Stimulated activated CD4-positive, alpha-beta T cell treated with anti-CD3 and anti-CD28 coated beads, TNF-alpha, amount 100 ng/mL, for 48 hours (primary cell): ENCODE measurements around the gene HMGN5.

ENCODE experiments used
- DNase-seq, 3 donors: peaks; one replicate each; pipeline ENCODE4 v3.0.0-alpha.2; 2020; ENCODE audit warnings: low read depth in 3 of 3

The HMGN5 gene, protein sequence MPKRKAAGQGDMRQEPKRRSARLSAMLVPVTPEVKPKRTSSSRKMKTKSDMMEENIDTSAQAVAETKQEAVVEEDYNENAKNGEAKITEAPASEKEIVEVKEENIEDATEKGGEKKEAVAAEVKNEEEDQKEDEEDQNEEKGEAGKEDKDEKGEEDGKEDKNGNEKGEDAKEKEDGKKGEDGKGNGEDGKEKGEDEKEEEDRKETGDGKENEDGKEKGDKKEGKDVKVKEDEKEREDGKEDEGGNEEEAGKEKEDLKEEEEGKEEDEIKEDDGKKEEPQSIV

DNA sequence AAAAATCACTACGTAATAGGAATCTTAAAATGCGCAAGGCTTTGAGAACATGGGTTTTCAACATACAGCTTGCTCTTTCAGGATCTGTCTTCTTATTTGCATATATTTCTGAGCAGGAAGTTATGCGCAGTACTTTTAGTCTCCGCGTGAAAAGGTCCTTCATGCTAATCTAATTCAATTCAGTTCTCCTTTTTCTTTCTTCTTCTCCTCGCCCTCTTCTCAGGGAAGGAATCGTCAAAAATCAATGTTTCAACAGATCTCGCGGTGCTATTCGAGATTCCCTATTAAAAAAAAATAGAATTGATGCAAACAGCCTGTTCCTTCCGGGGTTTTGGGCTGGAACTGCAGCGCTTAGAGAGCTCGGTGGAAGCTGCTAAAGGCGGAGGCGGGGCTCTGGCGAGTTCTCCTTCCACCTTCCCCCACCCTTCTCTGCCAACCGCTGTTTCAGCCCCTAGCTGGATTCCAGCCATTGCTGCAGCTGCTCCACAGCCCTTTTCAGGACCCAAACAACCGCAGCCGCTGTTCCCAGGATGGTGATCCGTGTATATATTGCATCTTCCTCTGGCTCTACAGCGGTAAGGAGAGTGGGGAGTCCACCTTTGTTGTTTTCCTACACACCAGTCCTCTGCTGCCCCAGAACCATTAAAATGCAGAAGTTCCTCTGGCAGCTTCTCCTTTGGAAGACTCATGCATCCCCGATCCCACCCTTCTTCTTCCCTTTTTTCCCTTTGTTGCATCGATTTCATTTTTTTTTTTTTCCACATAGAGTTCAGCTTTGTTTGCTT, at the start of gene HMGN5, which contains the start of gene SH3BGRL:
TSS of gene HMGN5 (minus strand) at position 243 of the 785 bp plus-strand sequence. CDS start 80,364 bp downstream, outside the sequence.
TSS of gene SH3BGRL (plus strand) at position 432 of the 785 bp plus-strand sequence. CDS start at position 531, 99 bp downstream.
- DNase-seq = peak; percentile 37 to 62 (median 43)

DNA sequence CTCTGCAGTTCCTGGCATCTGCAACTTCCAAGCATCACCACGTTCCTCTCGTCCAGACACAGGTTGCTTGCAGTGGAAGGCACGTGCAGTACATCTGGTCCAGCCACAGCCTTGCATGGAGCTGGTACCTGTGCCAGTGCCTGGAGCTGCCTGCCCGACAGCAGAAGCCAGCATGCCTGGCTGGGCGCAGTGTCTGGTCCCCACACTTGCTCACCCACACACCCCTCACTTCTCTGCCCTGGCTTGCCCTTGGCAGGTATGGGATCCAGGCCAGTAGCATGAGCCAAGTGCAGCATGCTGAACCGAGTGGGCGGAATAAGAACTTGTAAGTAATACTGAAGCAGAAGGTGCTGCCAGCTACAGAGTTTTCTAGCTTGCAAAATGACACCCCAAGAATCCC, 40.0 kb upstream of the HMGN5 start:
- DNase-seq = no peak

DNA sequence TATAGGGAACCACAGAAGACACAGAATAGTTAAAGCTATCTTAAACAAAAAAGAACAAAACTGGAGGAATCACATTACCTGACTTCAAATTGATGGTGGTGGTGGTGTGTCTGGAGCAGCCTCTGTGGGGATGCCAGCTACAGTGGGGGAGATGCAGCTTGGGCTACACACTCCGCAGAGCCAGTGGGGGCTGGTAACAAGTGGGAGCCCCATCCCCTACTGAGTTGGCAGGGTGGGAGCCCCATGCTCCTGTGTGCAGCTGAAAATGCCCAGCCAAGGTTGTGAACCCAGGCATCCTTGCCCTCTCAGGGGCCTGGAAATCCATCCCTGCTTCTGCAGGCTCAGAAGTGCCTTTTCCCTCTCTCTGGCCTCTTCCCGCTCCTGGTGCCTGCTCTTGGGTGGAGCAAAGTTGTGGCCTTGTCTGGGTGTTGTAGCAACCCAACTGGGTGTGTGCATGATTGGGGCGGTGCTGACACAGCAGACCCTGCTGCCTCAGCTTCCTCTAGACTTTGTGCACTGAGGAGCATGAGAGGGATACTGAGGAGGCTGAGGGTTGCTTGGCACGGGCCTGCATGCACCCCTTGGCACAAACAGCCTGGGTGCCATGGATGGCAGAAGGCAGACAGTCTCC, 39.1 kb upstream of the HMGN5 start:
- no peak for DNase-seq

DNA sequence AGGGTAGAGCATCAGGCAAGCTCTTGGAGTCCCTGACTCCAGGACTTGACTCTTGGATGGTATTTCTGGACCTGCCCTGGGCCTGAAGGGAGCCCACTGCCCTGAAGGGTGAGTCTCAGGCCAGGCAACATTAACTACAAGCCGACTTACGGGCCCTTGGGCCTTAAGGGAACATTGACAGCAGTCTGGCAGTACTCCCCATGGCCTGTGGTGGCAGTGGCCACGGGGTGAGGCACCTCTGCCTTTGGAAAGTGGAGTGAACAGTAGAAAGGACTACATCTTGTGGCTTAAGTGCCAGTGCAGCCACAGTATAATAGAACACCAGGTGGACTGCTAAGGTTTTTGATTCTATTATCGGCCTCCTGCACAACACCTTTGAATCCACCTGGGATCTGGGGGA, 36.5 kb upstream of the HMGN5 start:
- no peak for DNase-seq

DNA sequence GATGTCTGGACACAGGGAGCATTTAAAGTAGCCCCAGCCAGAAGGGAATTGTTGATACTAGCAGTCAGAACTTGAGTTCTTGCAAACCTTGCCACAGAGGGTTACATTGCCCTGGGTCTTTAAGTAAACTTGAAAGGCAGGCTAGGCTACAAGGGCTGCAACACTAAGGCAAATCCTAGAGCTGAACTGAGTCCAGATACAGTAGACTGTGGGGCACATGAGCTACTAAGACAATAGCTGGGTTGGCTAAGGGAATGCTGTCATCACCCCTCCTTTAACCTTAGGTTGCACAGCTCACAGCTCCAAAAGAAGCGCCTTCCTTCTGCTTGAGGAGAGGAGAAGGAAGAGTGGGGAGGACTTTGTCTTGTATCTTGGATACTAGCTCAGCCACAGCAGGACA, 35.8 kb upstream of the HMGN5 start:
- DNase-seq = no peak

DNA sequence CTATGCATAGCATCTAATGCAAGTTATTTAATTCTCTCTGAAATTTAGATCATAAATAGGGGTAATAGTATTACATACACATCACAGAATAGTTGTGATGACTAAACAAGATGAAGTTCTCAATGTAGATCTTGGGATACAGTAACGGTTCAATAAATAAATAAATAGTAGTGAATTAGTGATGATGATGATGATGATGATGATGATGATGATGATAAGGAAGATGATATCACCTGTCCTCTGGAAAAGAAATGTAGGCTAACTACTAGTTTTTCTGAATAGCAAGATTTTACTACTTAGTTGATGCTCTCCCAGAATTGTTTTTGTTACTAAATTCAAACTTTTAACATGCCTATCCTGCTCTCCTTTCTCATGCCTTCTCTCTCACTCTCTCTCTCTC, 30.5 kb upstream of the HMGN5 start:
- DNase-seq = no peak

DNA sequence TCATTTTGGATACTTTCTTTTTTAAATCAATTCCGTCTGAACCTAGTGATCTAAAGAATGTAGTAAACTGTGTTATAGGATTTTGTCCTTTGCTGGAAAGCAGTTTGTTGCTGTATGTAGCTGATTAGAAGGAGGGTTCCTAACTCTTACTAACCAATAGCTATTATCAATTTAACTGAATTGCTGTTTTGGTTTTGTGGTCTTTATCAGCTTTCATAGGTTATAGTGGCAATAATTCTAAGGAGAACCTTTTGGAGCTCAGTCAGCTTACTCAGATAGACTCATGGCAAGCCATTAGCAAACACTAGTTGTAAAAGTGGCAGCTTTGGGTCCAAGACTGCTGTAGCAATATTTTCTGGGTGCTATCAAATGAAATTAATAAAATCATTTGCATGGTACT, 29.8 kb upstream of the HMGN5 start:
- DNase-seq = no peak

DNA sequence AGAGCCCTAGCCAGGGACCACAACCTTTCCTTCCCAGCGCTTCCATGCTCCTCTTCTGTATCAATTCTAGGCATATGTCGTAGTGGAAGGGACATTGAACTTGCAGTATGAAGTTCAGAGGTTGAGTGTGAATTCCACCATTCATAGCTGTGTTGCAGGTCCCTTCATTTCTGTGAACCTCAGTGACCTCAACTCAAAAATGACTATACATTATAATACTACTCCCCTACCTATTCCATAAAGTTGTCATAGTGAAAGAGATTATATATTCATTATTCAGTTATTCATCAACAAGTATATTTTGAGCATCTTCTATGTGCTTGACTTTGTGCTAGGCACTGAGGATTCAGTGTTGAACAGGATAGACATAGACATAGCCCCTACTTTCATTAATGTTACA, 28.2 kb upstream of the HMGN5 start:
- DNase-seq = no peak

DNA sequence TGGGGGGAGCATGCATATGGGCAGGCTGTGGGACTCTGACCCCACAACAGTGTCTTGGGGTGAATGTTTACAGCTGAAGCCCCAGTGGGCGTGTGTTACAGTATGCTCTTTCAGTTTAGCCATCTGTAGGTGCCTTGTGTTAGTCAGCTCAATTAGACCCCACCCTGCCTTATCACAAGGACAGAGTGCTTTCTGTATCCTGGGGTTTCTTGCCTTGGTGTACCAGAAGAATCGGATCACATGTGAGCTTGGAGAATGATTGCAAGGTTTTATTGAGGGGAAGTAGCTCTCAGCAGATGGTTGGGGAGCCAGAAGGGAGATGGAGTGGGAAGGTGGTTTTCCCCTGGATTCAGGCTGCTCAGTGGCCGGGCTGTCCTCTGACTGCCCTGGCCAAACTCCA, 27.5 kb upstream of the HMGN5 start:
- DNase-seq = no peak

DNA sequence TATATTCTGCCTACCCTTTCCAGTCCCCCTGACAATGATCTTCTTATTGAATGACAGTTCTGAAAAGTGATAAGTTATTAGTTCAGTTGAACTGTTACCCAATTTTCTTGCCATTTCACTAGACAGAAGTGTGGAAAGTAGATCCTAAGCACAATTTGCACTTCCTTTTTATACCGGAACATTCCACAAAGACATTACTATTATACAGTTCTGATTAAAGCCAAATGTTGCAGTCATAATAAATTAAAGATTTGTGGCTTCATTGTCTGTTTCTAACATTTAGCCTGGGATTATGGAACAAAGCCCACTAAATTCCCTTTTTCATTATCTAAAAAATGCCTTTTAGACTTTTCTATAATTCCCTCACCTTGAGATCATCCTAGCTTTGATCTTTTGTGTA, 14.0 kb upstream of the HMGN5 start:
- DNase-seq = no peak

DNA sequence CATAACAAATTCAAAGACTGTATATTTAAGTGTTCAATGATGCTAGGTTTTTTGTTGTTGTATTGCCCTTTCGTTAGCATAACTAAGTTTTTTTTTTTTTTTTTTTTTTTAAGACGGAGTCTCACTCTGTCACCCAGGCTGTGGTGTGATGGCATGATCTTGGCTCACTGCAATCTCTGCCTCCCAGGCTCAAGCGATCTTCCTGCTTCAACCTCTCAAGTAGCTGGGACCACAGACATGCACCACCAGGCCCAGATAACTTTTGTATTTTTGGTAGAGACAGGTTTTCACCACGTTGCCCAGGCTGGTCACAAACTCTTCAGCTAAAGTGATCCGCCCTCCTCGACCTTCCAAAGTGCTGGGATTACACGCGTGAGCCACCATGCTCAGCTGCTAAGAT, 7.2 kb upstream of the HMGN5 start:
- no peak for DNase-seq

DNA sequence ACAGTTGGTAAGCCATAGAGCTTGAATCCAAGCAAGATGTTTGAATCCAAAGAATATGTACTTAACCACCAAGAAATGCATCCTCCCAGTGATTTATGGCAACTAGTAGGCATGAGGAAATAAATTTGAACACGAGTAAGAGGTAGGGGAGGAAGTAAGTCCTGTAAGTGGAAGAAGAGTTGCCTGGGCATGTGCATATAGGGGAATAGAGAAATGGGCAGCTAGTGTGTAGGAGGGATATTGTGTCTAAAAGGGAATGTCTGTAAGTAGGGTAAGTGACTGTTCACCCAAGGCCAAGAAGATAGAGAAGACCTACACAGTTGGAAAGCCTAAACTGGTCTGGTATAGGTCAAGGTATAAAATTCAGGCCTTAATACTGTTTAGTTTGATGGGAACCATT, 4.8 kb upstream of the HMGN5 start:
- DNase-seq = no peak

DNA sequence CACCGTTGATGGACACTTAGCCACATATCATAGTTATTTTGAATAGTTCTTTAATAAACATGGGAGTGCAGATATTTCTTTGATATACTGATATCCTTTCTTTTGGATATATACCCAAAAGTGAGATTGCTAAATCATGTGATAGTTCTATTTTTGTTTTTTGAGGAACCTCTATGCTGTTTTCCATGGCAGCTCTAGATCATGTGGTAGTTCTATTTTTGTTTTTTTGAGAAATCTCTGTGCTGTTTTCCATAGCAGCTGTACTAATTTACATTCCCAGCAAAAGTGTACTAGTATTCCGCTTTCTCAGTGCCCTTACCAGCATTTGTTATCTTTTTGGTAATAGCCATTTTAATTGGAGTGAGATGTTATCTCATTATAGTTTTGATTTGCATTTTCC, 3.8 kb upstream of the HMGN5 start:
- DNase-seq = no peak

DNA sequence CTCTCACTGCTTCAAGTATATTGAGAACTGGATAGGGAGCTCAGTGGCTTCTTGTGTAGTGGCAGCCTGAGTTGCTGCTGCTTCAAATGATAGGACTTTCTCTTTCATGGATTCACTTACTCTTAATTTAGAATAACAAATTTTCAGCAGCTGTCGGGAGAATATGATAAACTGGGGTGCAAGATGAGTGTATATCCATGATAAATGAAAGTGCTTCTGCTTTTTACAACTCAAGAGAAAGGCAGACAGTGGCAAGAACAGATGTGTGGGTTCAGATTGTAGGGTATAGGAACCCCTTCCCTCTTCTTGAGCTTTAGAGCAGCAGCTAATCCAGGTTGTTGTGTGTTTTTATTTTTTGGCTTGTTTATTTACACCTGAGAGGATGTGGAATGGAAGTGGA, 1.2 kb upstream of the HMGN5 start:
- DNase-seq = no peak

DNA sequence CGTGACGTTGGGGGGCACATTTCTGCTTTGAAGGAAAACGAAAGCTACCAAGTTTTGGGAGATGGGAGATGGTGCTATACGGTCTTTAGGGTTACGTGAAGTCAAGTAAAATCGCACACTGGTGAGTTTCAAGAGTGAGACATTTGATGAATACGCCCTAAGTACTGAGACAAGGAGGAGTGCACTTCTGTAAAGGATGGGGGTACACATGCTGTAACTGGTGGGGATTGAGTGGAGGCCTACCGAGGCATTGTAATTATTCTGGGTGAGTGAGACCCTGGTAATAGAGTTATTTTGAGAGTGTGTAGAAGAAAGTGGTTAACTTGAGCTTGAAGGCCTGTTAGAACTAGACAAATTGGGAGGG, 725 bp upstream of the HMGN5 start:
- no peak for DNase-seq

DNA sequence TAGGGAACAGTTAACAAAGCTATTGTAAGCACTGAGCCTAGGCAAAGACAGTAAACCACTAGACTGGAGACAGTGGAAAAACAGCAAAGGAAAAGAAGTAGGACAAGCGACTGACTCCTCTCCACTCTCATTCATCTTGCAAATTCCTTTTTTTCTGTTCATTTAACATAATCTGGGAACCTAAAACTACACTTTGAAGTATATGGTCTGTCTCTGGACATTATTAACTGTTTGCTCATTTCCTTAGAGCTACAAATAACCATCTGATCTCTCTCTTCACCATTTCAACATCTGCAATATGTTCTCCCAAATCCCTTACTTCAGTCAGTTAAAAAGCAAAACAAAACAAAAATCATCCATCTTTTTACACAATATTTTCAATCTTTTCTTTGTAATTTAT, 642 bp downstream of the HMGN5 start:
- no peak for DNase-seq

DNA sequence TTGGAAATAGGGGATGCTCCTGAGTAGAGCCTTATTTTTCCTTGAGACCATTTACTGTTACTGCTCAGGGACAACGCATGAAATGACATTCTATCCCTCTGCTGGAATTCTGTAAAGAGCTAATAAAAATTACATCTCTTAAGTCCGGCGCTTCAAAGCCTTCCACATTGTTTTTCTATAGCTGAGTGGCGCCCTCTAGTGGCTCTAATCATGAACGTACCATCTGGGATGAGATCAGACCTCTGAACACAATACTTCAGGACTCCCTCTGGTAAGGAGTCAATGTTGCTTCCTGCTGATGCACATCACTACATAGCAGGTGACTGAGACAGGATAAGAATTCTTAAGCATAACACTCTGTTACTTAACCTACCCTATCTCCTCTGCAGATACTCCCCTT, 6.0 kb downstream of the HMGN5 start:
- DNase-seq = peak; percentile 5 to 44 (median 17)

DNA sequence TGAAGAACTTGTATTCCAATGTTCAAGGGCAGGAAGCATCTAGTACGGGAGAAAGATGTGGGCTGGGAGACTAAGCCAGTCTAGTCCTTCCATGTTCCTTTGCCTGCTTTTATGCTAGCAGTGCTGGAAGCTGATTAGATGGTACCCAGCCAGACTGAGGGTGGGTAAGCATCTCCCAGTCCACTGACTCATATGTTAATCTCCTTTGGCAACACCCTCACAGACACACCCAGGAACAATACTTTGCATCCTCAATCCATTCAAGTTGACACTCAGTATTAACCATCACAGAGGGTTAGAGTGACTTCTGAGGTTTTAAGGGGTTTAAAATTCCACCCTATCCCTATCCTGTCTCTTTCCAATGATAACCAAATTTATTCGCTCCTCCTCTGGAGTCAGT, 6.5 kb downstream of the HMGN5 start:
- DNase-seq = no peak

DNA sequence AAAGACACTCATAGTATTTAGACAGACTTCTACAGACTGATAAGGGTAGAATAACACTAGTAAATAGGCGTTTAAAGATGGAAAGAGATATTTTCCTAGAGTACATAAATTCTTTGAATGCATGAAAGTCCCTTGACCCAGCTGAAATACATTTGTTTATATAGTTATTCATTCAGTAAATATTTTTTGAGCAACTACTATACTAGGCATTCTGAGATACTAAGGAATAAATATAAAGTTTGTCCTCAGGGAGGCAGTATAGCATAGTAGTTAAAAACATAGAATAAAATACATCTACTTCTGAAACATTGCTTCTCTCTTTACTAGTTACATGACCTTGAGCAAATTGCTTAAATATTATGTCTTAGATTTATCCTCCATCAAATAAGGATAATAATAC, 27.4 kb downstream of the HMGN5 start:
- DNase-seq = no peak

DNA sequence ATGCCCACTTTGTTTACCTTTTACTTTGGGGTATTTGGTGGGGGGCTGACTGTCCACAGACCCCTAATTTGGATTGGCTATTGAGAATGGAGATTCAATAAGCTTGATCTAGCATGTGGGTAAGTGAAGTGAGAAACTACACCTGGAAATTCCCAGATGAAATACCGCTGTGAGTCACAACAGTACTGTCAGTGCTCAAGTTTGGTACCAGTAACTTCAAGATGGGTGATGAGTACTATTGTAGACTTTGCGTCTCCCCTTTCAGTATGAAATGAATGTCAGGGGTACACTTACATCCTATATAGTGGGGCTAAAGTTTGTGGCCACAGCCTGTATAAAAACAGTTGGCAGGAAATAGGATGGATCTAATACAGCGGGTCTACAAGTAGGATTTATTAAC, 33.3 kb downstream of the HMGN5 start:
- no peak for DNase-seq

DNA sequence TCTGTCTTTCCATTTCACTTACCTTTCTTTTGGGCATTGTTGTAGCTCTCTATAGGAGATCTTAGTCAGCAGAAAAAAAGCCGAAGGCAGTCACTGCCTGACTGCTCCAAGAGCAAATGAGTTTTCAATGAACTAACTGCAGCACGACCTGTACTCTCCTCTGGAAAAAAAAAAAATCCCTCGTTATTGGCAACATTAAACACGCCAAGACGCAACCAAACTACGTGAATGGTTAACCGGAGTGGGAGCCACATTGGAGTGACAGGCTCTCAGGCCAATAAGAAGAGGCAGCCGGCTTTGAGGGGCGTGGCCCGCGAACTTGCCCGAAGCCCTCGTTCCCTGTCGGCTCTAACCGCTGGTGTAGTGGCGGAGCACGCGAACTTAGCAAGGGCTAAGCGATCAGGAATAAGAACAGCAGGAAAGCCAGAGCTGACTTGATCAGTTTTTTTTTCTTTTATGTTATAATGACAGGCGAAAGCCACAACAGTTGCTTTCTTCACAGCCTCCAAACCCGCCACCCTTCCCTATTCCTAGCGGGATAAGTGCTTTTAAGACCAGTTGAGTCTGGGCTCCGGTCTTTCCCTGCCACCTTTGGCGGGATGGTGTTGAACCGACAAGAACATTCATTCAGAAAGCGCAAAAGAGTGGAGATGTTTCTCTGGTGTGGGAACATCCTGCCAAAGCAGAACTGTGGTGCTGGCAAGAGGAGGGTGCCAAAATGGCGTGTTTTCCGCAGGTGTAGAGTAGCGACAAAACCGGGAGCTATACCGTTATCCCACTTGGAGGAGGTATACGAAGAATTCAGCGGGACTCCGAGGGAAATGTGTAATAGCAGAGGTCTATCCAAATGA, 80.0 kb downstream of the HMGN5 start:
- peak; percentile 62 to 78 (median 76) for DNase-seq

DNA sequence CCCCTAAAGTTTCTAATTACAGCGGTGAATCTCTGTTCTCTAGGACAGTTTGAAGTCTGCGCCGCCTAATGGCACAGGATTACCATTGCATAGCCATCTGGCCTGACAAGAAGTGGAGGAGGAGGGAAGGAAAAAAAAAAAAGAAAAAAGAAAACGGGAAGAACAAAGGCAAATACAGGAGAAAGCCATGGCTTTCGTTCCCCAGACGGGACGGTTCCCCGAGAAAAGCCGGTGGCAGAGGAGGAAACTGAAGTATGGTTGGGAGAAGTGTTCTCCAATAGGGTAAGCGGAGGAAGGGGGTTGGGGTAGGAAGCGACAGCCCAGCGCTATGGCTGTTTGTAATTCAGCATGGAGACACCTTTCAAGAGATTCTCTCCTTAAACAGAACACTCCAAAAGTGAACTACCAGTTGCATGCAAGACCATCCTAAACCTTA, 80.8 kb downstream of the HMGN5 start:
- peak in 1 of 3 donors; percentile 13 for DNase-seq
